Suppressor macrophage (primary cell): ENCODE measurements around the gene KDM2B.
A peak's percentile ranks its signal among the peaks of the same experiment; 100 is the strongest.

ENCODE experiments used
- DNase-seq, 4 experiments: peaks; one replicate each; pipeline ENCODE4 v3.0.0-alpha.2; 2020 to 2022

KDM2B gene

GRCh38 chr12:121456551-121456950 is 124.3 kb downstream of the KDM2B start:
- DNase-seq: no peak

- no peak for DNase-seq
Measured at GRCh38 chr12:121455766-121456420, 124.9 kb downstream of the KDM2B start.

- DNase-seq: no peak
Measured at GRCh38 chr12:121454921-121455320, 125.9 kb downstream of the KDM2B start.

- DNase-seq: no peak
Measured at GRCh38 chr12:121453629-121454028, 127.2 kb downstream of the KDM2B start.

GRCh38 chr12:121452985-121453360 is 127.8 kb downstream of the KDM2B start:
- no peak for DNase-seq

DNA sequence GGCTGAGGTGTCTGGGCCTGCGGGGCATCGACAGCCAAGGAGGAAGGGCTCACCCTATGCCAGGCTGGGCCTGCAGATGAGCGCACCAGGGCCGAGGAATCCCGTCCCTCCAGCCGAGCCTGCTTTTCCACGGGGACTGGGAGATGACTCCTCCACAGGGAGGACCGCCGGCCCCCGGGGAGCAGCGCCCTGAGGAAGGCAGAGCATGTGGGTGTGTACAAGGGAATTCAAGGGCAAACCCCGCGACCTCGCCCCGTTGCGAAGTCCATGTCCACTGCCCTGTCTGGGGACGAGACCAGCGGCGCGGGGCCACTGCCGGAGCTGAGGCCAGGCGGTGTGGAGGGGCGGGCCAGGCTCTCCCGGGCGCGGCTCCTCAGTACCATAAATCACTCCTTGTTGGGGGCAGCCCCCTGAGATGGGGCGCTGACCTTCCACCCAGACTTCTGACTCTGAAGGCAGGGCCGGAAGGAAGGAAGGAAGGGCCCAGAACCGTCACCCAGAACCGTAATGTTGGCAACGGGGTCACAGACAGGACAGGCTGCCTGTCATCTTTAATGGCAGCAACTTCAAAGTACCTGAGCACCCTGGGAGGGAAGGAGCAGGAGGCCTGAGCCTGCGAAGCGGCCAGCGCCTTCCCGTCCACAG is 128.4 kb downstream of the KDM2B start:
- peak in 3 of 4 experiments; percentile 35 to 63 (median 36) for DNase-seq

DNA sequence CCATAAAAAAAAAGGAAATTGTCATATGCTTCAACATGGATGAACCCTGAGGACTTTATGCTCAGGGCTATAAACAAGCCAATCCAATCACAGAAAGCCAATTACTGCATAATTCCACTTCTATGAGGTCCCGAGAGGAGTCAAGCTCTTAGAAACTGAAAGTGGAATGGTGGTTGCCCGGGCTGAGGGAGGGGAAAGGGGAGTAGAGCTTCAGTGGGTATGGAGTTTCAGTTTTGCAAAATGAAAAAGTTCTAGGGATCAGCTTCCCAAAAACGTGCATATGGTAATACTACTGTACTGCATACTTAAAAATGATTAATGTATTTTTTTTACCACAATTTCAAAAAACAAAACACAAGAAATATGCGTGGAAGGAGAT is 128.9 kb downstream of the KDM2B start:
- peak; percentile 30 to 65 (median 58) for DNase-seq

GRCh38 chr12:121448771-121449315 is 132.0 kb downstream of the KDM2B start:
- DNase-seq: no peak

DNA sequence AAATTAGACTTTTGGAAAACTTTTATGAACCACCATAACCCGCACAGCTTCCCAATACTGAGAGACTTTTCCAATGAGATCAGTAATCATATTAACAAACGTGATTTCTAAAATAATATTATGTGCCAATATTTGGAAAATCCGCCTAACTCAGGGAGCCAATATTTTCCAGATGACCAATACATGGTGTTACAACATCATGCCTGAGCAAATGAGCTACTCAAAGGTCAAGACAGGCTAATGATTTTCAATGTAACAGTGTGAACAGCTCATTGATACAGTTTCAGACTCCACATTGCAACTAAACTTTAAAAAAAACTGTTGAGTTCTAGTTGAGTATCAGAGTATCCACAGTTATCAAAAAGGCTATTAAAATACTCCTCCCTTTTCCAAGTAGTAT is 134.1 kb downstream of the KDM2B start:
- peak in 1 of 4 experiments; percentile 30 for DNase-seq

DNA sequence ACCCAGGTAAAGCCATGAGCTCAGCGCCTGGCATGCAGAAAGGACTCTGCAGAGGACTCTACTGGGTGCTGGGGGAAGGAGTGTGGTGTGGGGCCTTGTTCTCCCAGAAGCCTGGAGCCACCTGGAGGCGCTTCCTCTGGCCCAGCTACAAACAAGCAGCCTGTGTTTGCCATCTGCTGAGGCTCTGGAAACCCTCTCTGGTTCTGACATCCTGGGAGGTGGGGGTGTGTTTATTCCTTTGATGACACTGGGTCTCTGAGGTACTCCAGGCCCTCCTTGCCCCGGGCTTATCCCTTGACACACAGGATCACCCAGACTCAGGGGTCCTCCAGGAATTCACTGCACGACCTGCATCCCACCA is 136.0 kb downstream of the KDM2B start:
- no peak for DNase-seq

GRCh38 chr12:121443911-121444841 is 136.6 kb downstream of the KDM2B start:
- no peak for DNase-seq

DNA sequence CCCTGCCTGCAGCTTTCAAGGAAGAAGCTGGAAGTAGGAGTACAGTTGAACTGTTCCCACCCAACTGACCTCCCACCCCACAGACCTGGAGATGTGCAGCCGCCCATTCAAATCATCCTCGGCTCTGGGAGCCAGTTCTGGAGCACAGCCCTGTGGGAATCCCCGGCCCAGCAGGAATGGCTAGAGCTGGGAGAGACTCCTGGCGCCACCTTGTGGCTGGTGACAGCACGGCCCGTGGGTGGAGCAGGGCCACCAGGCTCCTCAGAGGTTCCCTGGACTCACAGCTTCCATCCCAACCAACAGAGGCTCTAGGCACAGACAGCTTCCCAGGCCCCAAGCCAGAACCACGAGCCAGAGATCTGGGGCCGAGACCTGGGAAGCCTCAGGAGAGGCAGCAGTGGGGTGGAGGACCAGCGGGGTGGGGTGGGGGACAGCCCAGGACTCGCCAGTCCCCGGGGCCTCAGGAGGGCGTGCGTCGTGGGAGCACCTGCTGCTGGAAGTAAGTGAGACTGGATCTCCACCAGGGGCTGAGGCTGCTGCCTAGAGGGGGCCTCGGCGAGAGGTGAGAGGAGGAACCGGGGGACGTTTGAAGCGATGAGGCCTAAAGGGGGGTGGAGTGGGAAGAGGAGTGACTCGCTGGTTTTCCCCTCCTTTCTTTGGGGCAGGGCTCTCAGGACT is 137.5 kb downstream of the KDM2B start:
- DNase-seq: peak; percentile 82 to 92 (median 88)

- DNase-seq: no peak
Measured at GRCh38 chr12:121442028-121442948, 138.5 kb downstream of the KDM2B start.

GRCh38 chr12:121441555-121441954 is 139.3 kb downstream of the KDM2B start:
- DNase-seq: peak in 2 of 4 experiments; percentile 14 to 34

DNA sequence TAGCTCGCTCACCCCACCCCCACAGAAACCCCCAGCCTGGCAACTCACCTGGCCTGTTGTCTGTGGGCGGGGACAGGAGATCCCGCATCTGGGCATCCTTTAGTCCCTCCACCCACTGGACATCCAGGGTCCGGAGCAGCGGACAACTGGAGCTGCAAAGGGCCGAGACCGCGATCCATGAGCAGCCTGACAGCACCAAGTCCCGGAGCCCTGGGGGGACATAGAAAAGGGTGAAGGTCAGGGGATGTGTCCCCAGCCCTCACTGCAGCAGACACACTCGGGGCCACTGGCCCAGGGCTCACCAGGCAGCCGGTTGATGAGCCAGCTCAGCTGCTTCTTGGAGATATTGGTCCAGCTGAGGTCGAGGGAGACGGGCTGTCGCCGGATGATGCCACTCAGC is 140.1 kb downstream of the KDM2B start:
- DNase-seq: no peak

DNA sequence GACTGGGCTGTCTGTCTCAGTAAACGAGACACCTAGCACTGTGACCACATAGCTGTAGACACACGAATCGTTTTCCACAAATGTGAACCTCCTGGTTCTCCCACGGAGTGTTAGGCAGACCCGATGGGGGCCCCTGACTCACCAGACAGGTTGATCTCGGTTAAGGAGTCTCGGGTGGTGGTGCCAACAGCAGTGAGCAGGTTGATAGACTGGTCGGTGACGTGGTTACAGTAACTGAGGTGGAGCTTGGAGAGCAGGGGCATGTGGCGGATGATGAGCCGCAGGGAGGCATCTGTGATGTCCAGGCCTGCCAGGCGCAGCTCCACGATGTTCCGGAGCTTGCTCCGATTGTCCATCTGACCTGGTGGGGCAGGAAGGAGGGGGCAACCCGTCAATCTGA is 141.1 kb downstream of the KDM2B start:
- no peak for DNase-seq

- no peak for DNase-seq
Measured at GRCh38 chr12:121438905-121439304, 141.9 kb downstream of the KDM2B start.

GRCh38 chr12:121436706-121437105 is 144.1 kb downstream of the KDM2B start:
- no peak for DNase-seq

DNA sequence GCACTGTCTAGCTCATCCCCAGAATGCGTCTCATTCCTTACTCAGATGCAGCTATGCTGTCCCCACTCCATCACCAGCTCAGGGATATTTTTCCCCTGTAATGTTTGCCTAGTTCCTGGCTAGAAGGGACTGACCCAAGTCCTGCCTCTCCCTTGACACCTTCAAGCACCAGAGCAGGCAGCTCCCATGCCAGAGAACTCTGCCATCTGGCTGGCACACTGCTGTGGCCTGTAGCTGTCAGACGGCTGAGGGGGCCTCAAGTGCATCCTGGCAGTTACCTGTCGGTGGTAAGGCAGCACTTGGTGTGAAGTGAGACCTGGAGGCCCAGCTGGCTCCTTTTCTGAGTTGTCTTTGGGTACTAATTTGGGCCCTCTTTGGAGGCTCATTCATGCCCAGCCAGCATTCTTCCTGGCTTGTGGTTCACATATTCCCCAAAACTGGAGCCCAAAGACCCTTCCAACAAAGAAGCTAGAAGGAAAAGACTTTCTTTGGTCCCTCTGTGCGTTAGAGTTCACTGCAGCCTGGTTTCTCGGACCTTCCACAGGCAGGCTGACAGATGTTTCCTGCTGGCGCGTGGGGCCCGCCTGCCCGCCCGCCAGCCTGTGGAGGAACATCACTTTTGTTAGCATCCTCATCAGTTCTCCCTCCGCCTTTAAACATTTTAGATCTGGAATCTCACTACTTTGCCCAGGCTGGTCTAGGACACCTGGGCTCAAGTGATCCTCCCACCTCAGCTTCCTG is 147.9 kb downstream of the KDM2B start:
- no peak for DNase-seq

GRCh38 chr12:121430833-121431415 is 149.9 kb downstream of the KDM2B start:
- DNase-seq: no peak
